Fibroblast of mammary gland (primary cell): Measurements from ENCODE around the gene IL1RAPL1.

Experiments used
- DNase-seq: peaks from one replicate; pipeline ENCODE4 v3.0.0-alpha.2; 2010; ENCODE audit warnings: low read depth
- H3K4me3 ChIP-seq: 2 replicates; pipeline ENCODE4 v1.5.1; 2011; ENCODE audit warnings: low read depth, mild to moderate bottlenecking, low read length, moderate library complexity; ENCODE audit not compliant: control insufficient read depth
- TF ChIP-seq, protein P1 (sequence below): conservative IDR thresholded peaks from 2 replicates; pipeline ENCODE4 v1.5.1; 2011; ENCODE audit warnings: low read depth, low read length, inconsistent platforms; ENCODE audit not compliant: control insufficient read depth, insufficient read depth

IL1RAPL1 gene

DNA sequence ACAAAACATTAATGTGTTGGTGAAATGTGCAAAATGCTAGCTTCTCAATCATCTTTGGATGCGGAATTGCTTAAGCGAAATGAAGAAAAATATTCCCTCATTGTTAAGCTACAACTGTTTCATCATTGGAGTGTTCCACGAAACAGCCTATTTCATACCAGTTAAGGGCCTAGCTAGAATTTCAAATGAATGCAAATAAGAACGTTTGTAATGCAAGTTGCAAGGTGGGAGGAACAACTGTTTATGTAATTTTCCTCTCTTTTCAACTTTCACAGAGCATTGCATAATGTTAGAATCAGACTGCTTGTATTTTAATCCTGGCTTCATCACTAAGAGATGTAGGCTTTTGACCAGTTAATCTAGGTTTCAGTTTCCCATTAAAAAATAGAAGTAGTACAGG lies 480.1 kb downstream of the IL1RAPL1 start:
- H3K4me3 ChIP-seq: no peak overlapping the region
- no peak for DNase-seq
- TF ChIP-seq, protein P1, sequence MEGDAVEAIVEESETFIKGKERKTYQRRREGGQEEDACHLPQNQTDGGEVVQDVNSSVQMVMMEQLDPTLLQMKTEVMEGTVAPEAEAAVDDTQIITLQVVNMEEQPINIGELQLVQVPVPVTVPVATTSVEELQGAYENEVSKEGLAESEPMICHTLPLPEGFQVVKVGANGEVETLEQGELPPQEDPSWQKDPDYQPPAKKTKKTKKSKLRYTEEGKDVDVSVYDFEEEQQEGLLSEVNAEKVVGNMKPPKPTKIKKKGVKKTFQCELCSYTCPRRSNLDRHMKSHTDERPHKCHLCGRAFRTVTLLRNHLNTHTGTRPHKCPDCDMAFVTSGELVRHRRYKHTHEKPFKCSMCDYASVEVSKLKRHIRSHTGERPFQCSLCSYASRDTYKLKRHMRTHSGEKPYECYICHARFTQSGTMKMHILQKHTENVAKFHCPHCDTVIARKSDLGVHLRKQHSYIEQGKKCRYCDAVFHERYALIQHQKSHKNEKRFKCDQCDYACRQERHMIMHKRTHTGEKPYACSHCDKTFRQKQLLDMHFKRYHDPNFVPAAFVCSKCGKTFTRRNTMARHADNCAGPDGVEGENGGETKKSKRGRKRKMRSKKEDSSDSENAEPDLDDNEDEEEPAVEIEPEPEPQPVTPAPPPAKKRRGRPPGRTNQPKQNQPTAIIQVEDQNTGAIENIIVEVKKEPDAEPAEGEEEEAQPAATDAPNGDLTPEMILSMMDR: no peak

DNA sequence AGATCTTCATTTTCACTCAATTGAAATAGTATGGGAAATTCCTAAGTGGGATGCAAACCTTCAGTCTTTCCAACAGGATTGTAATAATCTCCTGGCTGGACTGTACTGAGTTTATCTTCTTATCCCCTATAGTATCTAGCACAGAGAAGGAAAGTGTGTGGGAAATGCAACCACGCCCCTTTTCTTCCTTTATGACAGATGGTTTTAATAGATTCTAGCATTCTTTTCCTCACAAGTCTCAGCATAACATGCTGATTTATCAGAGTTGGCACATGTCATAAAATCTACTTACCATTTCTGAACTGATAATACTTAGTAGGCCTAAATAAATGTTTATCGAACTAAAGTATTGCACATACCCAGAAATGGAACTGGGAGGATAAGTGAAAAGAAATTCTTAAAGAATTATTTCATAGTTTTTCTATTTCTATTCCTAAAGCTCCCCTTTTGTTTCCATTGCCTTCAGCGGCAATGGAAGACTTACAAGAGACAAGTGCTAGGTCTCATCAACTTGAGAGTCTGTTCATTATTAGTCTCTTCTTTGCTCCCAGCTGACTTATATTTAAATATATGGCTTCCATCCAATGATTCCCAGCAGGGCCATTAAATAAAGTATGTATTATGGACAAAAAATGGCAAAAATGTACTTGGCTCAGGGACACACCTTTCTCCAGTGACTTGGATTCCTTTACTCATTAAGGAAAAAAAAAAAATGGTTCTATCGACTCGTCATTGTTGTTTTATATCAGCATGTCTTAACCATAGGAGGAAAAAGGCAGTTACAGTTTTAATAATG lies 484.5 kb downstream of the IL1RAPL1 start:
- peak; percentile 32 for DNase-seq
- TF ChIP-seq, protein P1: no peak
- H3K4me3 ChIP-seq: no peak overlapping the region

DNA sequence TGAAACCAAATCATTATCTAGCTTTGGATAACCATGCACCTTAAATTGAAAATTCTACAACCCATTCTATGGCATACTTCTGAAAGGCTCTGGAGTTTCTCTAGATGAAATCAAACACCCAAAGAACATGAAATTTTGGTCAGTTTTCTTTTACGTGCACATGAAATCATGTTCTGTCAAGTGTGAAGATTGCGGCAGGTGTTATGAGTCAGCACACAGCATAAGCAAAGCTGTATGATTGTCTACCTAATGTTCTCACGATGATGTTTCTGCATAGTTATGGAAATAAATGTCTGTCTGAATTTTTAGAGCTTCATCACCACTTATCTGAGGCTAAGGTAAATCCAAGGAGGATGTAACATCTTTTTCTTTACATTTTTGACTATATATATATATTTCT lies 495.3 kb downstream of the IL1RAPL1 start:
- TF ChIP-seq, protein P1: no peak
- H3K4me3 ChIP-seq: no peak overlapping the region
- DNase-seq: no peak

DNA sequence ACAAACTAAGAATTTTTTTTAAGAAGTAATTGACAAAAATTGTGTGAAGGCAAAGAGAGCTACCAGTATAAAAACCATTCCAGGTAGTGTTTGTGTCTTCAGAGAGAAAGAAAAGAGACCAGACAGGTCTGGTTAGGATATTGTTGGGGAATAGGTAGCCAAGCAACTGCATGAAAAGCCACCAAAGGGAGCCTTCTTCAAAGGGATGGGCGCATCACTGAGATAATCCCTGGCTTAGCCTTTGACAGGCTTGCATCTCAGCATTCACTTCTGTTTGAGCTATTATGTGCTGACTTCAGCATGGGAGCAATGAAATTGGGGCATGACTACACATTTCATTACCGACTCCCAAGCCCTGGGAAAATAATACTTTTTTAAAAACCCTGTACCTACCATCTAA lies 496.6 kb downstream of the IL1RAPL1 start:
- TF ChIP-seq, protein P1: no peak
- H3K4me3 ChIP-seq: no peak overlapping the region
- no peak for DNase-seq

DNA sequence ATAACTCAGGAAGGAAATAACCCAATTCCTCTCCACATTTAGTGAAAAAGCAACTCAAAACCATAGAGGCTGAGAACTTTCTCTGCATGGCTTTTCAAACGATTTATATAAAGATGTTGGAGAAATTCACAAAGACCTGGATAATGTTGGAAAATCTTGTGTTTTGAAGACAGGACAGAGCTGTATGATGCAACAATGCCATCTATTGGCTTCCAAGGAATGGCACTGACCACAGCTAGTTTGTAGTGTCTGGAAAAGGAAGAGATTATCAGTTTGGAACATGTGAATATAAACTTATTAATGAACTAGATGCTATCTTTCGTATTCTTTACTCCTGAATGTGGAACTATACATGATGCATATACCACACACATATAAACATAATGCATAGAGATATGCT lies 503.6 kb downstream of the IL1RAPL1 start:
- peak; percentile 15 for DNase-seq
- TF ChIP-seq, protein P1: peak; percentile 19
- H3K4me3 ChIP-seq: no peak overlapping the region

DNA sequence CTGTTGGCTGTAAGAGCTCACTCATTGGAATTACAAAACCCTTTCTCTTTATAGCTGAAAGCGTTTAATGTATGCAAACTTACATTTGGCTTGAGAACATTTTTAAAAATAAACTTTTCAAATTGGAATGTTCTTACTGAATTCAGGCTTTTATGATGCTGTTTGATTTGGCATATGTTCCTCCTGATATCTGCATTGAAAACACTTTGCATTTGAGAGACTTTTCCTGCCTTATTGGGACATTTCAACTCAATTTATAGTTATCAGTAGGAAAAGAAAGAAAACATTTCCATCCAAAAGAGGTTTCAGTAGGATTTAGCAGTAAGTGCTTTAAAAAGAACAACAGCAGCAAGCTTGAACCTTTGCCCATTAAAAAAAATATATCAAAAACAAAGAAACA lies 520.0 kb downstream of the IL1RAPL1 start:
- TF ChIP-seq, protein P1: no peak
- H3K4me3 ChIP-seq: no peak overlapping the region
- DNase-seq: no peak
